H1 (cell line): Measurements from ENCODE around the gene RHOC. TPM values are rescaled to one million over a fixed set of nuclear protein-coding genes. Genes with fewer than 3 reads are reported as not detected.

Experiments
- BCL11A ChIP-seq, 2 experiments: IDR thresholded peaks; one replicate each; pipeline ENCODE4 v1.6.1; 2011; ENCODE audit warnings: low read depth in 2 of 2, low read length in 2 of 2, mild to moderate bottlenecking in 2 of 2
- CHD1 ChIP-seq: IDR thresholded peaks from 2 replicates; pipeline ENCODE4 v1.6.1; 2012; ENCODE audit warnings: low read depth, low read length, improper control_type of control experiment
- CREB1 ChIP-seq: IDR thresholded peaks from 2 replicates; pipeline ENCODE4 v1.6.1; 2012; ENCODE audit warnings: inconsistent platforms
- EGR1 ChIP-seq: IDR thresholded peaks from 2 replicates; pipeline ENCODE4 v1.6.1; 2011; ENCODE audit warnings: low read depth, low read length, borderline replicate concordance
- EP300 ChIP-seq, 2 experiments: IDR thresholded peaks; 1 replicate in 1 of 2; 2 replicates in 1 of 2; pipeline ENCODE4 v1.6.1; 2011 to 2012; ENCODE audit warnings: low read depth in 2 of 2, low read length in 2 of 2, mild to moderate bottlenecking in 2 of 2, borderline replicate concordance in 1 of 2, inconsistent platforms in 1 of 2, moderate library complexity in 1 of 2
- HDAC2 ChIP-seq, 2 experiments: fragments of 300-600 bp in 1 of 2; sonication (generic) in 1 of 2; IDR thresholded peaks; 2 replicates each; pipeline ENCODE4 v1.6.1; 2011 to 2012; ENCODE audit warnings: low read depth in 2 of 2, low read length in 2 of 2, mild to moderate bottlenecking in 2 of 2, moderate library complexity in 2 of 2, borderline replicate concordance in 1 of 2, inconsistent platforms in 1 of 2
- JUN ChIP-seq: IDR thresholded peaks from 2 replicates; pipeline ENCODE4 v1.6.1; 2011; ENCODE audit warnings: low read depth, mild to moderate bottlenecking, improper control_type of control experiment, low read length
- JUND ChIP-seq: IDR thresholded peaks from 2 replicates; pipeline ENCODE4 v1.6.1; 2011; ENCODE audit warnings: mild to moderate bottlenecking, improper control_type of control experiment, low read length
- KDM1A ChIP-seq: fragments of 200-600, 300-600 bp; sonication (generic); IDR thresholded peaks from 2 replicates; pipeline ENCODE4 v1.7.1; 2016; ENCODE audit warnings: mild to moderate bottlenecking, low read length, borderline replicate concordance
- RBBP5 ChIP-seq: IDR thresholded peaks from 2 replicates; pipeline ENCODE4 v1.7.1; 2012; ENCODE audit warnings: low read depth, mild to moderate bottlenecking, inconsistent platforms, low read length, moderate library complexity, borderline replicate concordance
- SIX5 ChIP-seq: IDR thresholded peaks from 2 replicates; pipeline ENCODE4 v1.6.1; 2011; ENCODE audit warnings: mild to moderate bottlenecking, low read depth, low read length
- SUZ12 ChIP-seq: fragments of 200-600 bp; sonication (generic); IDR thresholded peaks from 2 replicates; pipeline ENCODE4 v1.6.1; 2012; ENCODE audit warnings: mild to moderate bottlenecking, inconsistent platforms, low read length, moderate library complexity, mixed read lengths
- TAF1 ChIP-seq: IDR thresholded peaks from 2 replicates; pipeline ENCODE4 v1.6.1; 2011; ENCODE audit warnings: mild to moderate bottlenecking, low read depth, low read length
- TBP ChIP-seq: IDR thresholded peaks from 2 replicates; pipeline ENCODE4 v1.6.1; 2011; ENCODE audit warnings: low read depth, low read length, improper control_type of control experiment
- YY1 ChIP-seq: IDR thresholded peaks from 2 replicates; pipeline ENCODE4 v1.6.1; 2011; ENCODE audit warnings: low read depth, mild to moderate bottlenecking, low read length
- polyA plus RNA-seq, 7 experiments: library from polyadenylated mRNA; depleted of rRNA in 3 of 7; stranded (reverse) in 5 of 7; unstranded in 2 of 7; fragments of >200 nt in 5 of 7; fragments of 200-250 nt in 2 of 7; gene quantifications; 1 replicate in 5 of 7; 2 replicates in 1 of 7; 4 replicates in 1 of 7; pipeline versions ENCODE4 v1.2.1 to v1.2.3, GENCODE V29; 2011 to 2013; ENCODE audit warnings: missing spikeins in 2 of 7, mixed read lengths in 2 of 7
- total RNA-seq: library from RNA; stranded (reverse); fragmentation: NEBNext Ultra II Directional; extraction: Animal tissue kit (Norgen Biotek cat#: 25700); gene quantifications from 2 replicates; pipeline ENCODE4 v1.2.1, GENCODE V29; 2021
- TF ChIP-seq, protein P1 (sequence below), 3 experiments: IDR thresholded peaks; 1 replicate in 2 of 3; 2 replicates in 1 of 3; pipeline versions ENCODE4 v1.5.1 to v1.6.1; 2011; ENCODE audit warnings: low read length in 3 of 3, mild to moderate bottlenecking in 3 of 3, inconsistent platforms in 2 of 3, low read depth in 1 of 3, moderate library complexity in 1 of 3; ENCODE audit not compliant: insufficient read depth in 1 of 3; ENCODE audit errors: control extremely low read depth in 1 of 3
- TF ChIP-seq, protein P2 (sequence below): IDR thresholded peaks from 2 replicates; pipeline ENCODE4 v1.6.1; 2011; ENCODE audit warnings: low read length, improper control_type of control experiment
- TF ChIP-seq, protein P3 (sequence below): IDR thresholded peaks from 2 replicates; pipeline ENCODE4 v1.6.1; 2012; ENCODE audit warnings: low read length, inconsistent platforms

The RHOC gene
- total and polyA plus RNA-seq, 2 of the 8 experiments (the other 6 are each of a cell fraction or from before 2014, with no cell fraction given) = 53.6 to 97.5 TPM

DNA sequence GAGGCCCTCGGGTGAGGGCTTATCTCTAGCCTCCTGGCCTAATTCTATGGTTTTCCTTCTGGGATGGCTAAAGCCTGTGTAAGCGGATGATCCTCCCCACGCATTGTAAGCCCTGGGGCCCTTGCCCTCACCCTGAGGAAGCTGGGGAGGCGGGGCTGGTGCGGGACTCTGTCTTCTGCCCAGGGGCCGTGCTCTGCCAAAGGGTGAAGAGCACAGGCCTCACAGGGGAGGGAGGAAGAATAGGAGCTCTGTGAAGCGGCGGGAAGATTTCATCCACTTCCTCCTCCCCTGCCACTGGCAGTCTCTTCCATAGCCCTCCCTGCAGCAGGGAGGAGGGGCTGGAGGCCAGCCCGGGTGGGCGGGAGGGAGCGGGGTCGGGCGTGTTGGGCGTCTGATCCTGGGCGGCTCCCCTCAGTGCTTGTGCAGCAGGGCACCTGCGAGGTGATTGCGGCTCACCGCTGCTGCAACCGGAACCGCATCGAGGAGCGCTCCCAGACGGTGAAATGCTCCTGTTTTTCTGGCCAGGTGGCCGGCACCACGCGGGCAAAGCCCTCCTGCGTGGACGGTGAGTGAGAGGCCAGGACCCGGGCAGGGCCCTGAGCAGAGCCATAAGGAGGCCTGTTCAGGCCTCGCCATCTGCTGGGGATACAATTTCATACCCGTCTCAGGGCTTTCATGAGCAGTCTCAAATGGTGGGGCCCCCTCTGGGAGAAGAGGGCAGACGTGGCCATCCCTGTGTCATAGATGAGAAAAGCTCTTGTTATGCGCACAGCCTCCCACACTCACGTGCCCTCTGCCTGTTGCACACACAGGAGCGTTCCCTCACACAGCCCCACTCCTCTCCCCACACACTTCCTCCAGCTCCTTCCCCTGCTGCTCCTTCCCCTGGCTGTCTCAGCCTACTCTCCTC, 15.9 kb upstream of the RHOC start (continued):
- TF ChIP-seq, protein P1, sequence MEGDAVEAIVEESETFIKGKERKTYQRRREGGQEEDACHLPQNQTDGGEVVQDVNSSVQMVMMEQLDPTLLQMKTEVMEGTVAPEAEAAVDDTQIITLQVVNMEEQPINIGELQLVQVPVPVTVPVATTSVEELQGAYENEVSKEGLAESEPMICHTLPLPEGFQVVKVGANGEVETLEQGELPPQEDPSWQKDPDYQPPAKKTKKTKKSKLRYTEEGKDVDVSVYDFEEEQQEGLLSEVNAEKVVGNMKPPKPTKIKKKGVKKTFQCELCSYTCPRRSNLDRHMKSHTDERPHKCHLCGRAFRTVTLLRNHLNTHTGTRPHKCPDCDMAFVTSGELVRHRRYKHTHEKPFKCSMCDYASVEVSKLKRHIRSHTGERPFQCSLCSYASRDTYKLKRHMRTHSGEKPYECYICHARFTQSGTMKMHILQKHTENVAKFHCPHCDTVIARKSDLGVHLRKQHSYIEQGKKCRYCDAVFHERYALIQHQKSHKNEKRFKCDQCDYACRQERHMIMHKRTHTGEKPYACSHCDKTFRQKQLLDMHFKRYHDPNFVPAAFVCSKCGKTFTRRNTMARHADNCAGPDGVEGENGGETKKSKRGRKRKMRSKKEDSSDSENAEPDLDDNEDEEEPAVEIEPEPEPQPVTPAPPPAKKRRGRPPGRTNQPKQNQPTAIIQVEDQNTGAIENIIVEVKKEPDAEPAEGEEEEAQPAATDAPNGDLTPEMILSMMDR (IDR thresholded peaks at IDR 0.05; ENCODE audit: control extremely low read depth in 1 of 3, insufficient read depth in 1 of 3, low read depth in 1 of 3, low read length in 3 of 3) = no peak
- TF ChIP-seq JUND (no peak), HDAC2 (IDR thresholded peaks at IDR 0.05; ENCODE audit: borderline replicate concordance in 1 of 2, low read depth in 2 of 2, low read length in 2 of 2) (no peak), BCL11A (IDR thresholded peaks at IDR 0.05; ENCODE audit: low read depth in 2 of 2, low read length in 2 of 2) (no peak), SUZ12 (no peak), EP300 (IDR thresholded peaks at IDR 0.05; ENCODE audit: borderline replicate concordance in 1 of 2, low read depth in 2 of 2, low read length in 2 of 2) (no peak), JUN (no peak), RBBP5 (no peak; the same call in 1 of the 2 replicates), YY1 (no peak), CREB1 (no peak), CHD1 (no peak), KDM1A (no peak), EGR1 (no peak), TAF1 (no peak), TBP (no peak), SIX5 (no peak)
- TF ChIP-seq, protein P2, sequence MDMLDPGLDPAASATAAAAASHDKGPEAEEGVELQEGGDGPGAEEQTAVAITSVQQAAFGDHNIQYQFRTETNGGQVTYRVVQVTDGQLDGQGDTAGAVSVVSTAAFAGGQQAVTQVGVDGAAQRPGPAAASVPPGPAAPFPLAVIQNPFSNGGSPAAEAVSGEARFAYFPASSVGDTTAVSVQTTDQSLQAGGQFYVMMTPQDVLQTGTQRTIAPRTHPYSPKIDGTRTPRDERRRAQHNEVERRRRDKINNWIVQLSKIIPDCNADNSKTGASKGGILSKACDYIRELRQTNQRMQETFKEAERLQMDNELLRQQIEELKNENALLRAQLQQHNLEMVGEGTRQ = no peak
- TF ChIP-seq, protein P3, sequence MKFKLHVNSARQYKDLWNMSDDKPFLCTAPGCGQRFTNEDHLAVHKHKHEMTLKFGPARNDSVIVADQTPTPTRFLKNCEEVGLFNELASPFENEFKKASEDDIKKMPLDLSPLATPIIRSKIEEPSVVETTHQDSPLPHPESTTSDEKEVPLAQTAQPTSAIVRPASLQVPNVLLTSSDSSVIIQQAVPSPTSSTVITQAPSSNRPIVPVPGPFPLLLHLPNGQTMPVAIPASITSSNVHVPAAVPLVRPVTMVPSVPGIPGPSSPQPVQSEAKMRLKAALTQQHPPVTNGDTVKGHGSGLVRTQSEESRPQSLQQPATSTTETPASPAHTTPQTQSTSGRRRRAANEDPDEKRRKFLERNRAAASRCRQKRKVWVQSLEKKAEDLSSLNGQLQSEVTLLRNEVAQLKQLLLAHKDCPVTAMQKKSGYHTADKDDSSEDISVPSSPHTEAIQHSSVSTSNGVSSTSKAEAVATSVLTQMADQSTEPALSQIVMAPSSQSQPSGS = no peak
